Liver (tissue), 9 donors: ENCODE results near the gene ANG. TPM values are rescaled to one million over a fixed set of nuclear protein-coding genes. Genes with fewer than 3 reads are reported as not detected.

Experiments used
- DNase-seq: peaks from one replicate; pipeline ENCODE4 v3.0.0-alpha.2; 2017; ENCODE audit warnings: low spot score
- H3K27ac ChIP-seq, 2 donors: one replicate each; pipeline ENCODE4 v1.7.0; 2013; ENCODE audit warnings: inconsistent platforms in 2 of 2, low read length in 2 of 2, control low read depth in 1 of 2, low read depth in 1 of 2, mild to moderate bottlenecking in 1 of 2
- H3K27me3 ChIP-seq, 4 donors: one replicate each; pipeline versions ENCODE4 v1.6.1 to v1.7.0; 2013; ENCODE audit warnings: low read length in 3 of 4, inconsistent platforms in 1 of 4, mild to moderate bottlenecking in 1 of 4, moderate library complexity in 1 of 4; ENCODE audit not compliant: control insufficient read depth in 4 of 4, insufficient read depth in 4 of 4
- H3K36me3 ChIP-seq, 4 donors: one replicate each; pipeline versions ENCODE4 v1.6.1 to v1.7.0; 2013; ENCODE audit warnings: low read length in 3 of 4, mild to moderate bottlenecking in 3 of 4, low read depth in 1 of 4, moderate library complexity in 1 of 4; ENCODE audit not compliant: control insufficient read depth in 4 of 4, insufficient read depth in 3 of 4
- H3K4me1 ChIP-seq, 4 donors: one replicate each; pipeline versions ENCODE4 v1.6.1 to v1.7.0; 2013; ENCODE audit warnings: low read length in 3 of 4, mild to moderate bottlenecking in 3 of 4, moderate library complexity in 1 of 4; ENCODE audit not compliant: control insufficient read depth in 4 of 4, insufficient read depth in 4 of 4
- H3K4me3 ChIP-seq, 3 donors: one replicate each; pipeline versions ENCODE4 v1.6.1 to v1.7.0; 2013; ENCODE audit warnings: low read length in 3 of 3, control low read depth in 1 of 3, low read depth in 1 of 3, mild to moderate bottlenecking in 1 of 3
- H3K9ac ChIP-seq, 2 donors: one replicate each; pipeline ENCODE4 v1.7.0; 2013; ENCODE audit warnings: low read length in 2 of 2, mild to moderate bottlenecking in 2 of 2, moderate library complexity in 2 of 2, control low read depth in 1 of 2, low read depth in 1 of 2
- H3K9me3 ChIP-seq, 4 donors: one replicate each; pipeline versions ENCODE4 v1.6.1 to v1.7.0; 2013; ENCODE audit warnings: low read length in 3 of 4; ENCODE audit not compliant: control insufficient read depth in 4 of 4
- ATF3 ChIP-seq: IDR thresholded peaks from 2 replicates; pipeline ENCODE4 v1.6.1; 2016; ENCODE audit warnings: antibody characterized with exemption
- CTCF ChIP-seq: fragments of 150-350 bp; IDR thresholded peaks from 2 replicates; pipeline ENCODE4 v1.5.1; 2017; ENCODE audit warnings: improper control_type of control experiment, low read depth, low read length; ENCODE audit not compliant: missing input control
- EGR1 ChIP-seq, 2 donors: IDR thresholded peaks; 2 replicates each; pipeline ENCODE4 v1.6.1; 2016 to 2018; ENCODE audit warnings: antibody characterized with exemption in 2 of 2, low read depth in 2 of 2
- FOXA1 ChIP-seq: IDR thresholded peaks from 2 replicates; pipeline ENCODE4 v1.6.1; 2016; ENCODE audit warnings: antibody characterized with exemption
- FOXA2 ChIP-seq: IDR thresholded peaks from 2 replicates; pipeline ENCODE4 v1.6.1; 2016; ENCODE audit warnings: antibody characterized with exemption
- GABPA ChIP-seq, 2 donors: IDR thresholded peaks in 1 of 2; conservative IDR thresholded peaks in 1 of 2; 2 replicates each; pipeline ENCODE4 v1.6.1; 2016; ENCODE audit warnings: antibody characterized with exemption in 2 of 2, mild to moderate bottlenecking in 1 of 2, moderate library complexity in 1 of 2
- HNF4A ChIP-seq, 2 donors: conservative IDR thresholded peaks; 2 replicates each; pipeline ENCODE4 v1.6.1; 2016; ENCODE audit warnings: antibody characterized with exemption in 2 of 2, mild to moderate bottlenecking in 2 of 2
- HNF4G ChIP-seq: IDR thresholded peaks from 2 replicates; pipeline ENCODE4 v1.6.1; 2016; ENCODE audit warnings: antibody characterized with exemption
- JUND ChIP-seq, 2 donors: IDR thresholded peaks; 2 replicates each; pipeline ENCODE4 v1.6.1; 2016; ENCODE audit warnings: antibody characterized with exemption in 2 of 2
- MAX ChIP-seq: IDR thresholded peaks from 2 replicates; pipeline ENCODE4 v1.6.1; 2016; ENCODE audit warnings: antibody characterized with exemption
- NR2F2 ChIP-seq: IDR thresholded peaks from 2 replicates; pipeline ENCODE4 v1.6.1; 2016; ENCODE audit warnings: antibody characterized with exemption
- RAD21 ChIP-seq, 2 donors: IDR thresholded peaks; 2 replicates each; pipeline ENCODE4 v1.6.1; 2016; ENCODE audit warnings: antibody characterized with exemption in 2 of 2, mild to moderate bottlenecking in 2 of 2
- REST ChIP-seq: IDR thresholded peaks from 2 replicates; pipeline ENCODE4 v1.6.1; 2016; ENCODE audit warnings: antibody characterized with exemption, mild to moderate bottlenecking
- RXRA ChIP-seq, 2 donors: IDR thresholded peaks; 2 replicates each; pipeline ENCODE4 v1.6.1; 2017 to 2018; ENCODE audit warnings: antibody characterized with exemption in 2 of 2, mild to moderate bottlenecking in 1 of 2
- SP1 ChIP-seq: IDR thresholded peaks from 2 replicates; pipeline ENCODE4 v1.6.1; 2018; ENCODE audit warnings: antibody characterized with exemption, mild to moderate bottlenecking
- TAF1 ChIP-seq: conservative IDR thresholded peaks from 2 replicates; pipeline ENCODE4 v1.6.1; 2016; ENCODE audit warnings: antibody characterized with exemption, mild to moderate bottlenecking
- YY1 ChIP-seq: IDR thresholded peaks from 2 replicates; pipeline ENCODE4 v1.6.1; 2016; ENCODE audit warnings: antibody characterized with exemption, mild to moderate bottlenecking
- ZBTB33 ChIP-seq: IDR thresholded peaks from 2 replicates; pipeline ENCODE4 v1.6.1; 2016; ENCODE audit warnings: antibody characterized with exemption
- WGBS: extraction: QIAGEN DNeasy Blood & Tissue Kit; methylation state at CpG from one replicate; pipeline ENCODE4 v1.1.7; 2013; 5-methylcytosine and 5-hydroxymethylcytosine counted together
- polyA plus RNA-seq, 2 donors: library from polyadenylated mRNA; stranded (reverse) in 1 of 2; unstranded in 1 of 2; fragments of 200-250 nt in 1 of 2; fragments of >200 nt in 1 of 2; fragmentation: Nextera tagmentation in 1 of 2; extraction: Ambion mirVana in 1 of 2; gene quantifications; one replicate each; pipeline versions ENCODE4 v1.2.1 to v1.2.3, GENCODE V29; 2013 to 2015
- total RNA-seq, 2 donors: library from RNA; depleted of rRNA; stranded (reverse); fragments of >200 nt; gene quantifications; one replicate each; pipeline ENCODE4 v1.2.3, GENCODE V29; 2014
- donor health status: healthy.
- donor health status: healthy.
- donor health status: healthy.
- donor health status: healthy.
- donor health status: healthy.

ANG gene
- total and polyA plus RNA-seq, 4 donors = 153 to 2,524 (median 1,379) TPM

- TF ChIP-seq MAX (no peak), YY1 (peak; percentile 76), RXRA (IDR thresholded peaks at IDR 0.05) (no peak)
- peak overlapping the region; percentile 71 to 97 (median 74) for H3K4me3 ChIP-seq
- peaks cover 2 to 30% (median 18%) of the 10 kb centered on the region in 4 donors for H3K4me1 ChIP-seq
- no peak for DNase-seq
- 1% methylated on average over 11 of the region's 11 CpGs for WGBS
- no peaks in the 10 kb centered on the region for H3K27me3 ChIP-seq
- no peaks in the 10 kb centered on the region for H3K36me3 ChIP-seq
- peak overlapping the region; percentile 78 to 96 for H3K9ac ChIP-seq
- peak overlapping the region; percentile 95 to 97 for H3K27ac ChIP-seq
- H3K9me3 ChIP-seq = no peaks in the 10 kb centered on the region
Measured at GRCh38 chr14:20682127-20682434, 6.5 kb upstream of the ANG start.

- Histone ChIP-seq H3K36me3 (no peaks in the 10 kb centered on the region), H3K9ac (peak overlapping the region; percentile 78 to 96), H3K27me3 (no peaks in the 10 kb centered on the region), H3K4me1 (peaks cover 2 to 35% (median 22%) of the 10 kb centered on the region in 4 donors), H3K4me3 (peak overlapping the region; percentile 71 to 97 (median 74)), H3K27ac (peak overlapping the region; percentile 95 to 97), H3K9me3 (no peaks in the 10 kb centered on the region)
- peak; percentile 73 for DNase-seq
- WGBS = under 1% methylated on average over 40 of the region's 40 CpGs
- peak; percentile 43 for TF ChIP-seq SP1
- peak; percentile 13 to 40 for TF ChIP-seq JUND (IDR thresholded peaks at IDR 0.05)
- peak; percentile 65 for TF ChIP-seq ZBTB33
- TF ChIP-seq GABPA (IDR thresholded peaks at IDR 0.05 in 1 of 2, conservative IDR thresholded peaks at IDR 0.05 in 1 of 2) = peak; percentile 77 to 89
- TF ChIP-seq HNF4G = no peak
- TF ChIP-seq RAD21 (IDR thresholded peaks at IDR 0.05) = no peak
- TF ChIP-seq EGR1 (IDR thresholded peaks at IDR 0.05; ENCODE audit: low read depth in 2 of 2) = peak in 1 of 2 donors; percentile 51
- no peak for TF ChIP-seq NR2F2
- peak; percentile 47 for TF ChIP-seq REST
- peak; percentile 22 for TF ChIP-seq MAX
- TF ChIP-seq YY1 = peak; percentile 17
- TF ChIP-seq FOXA1 = no peak
- peak; percentile 78 for TF ChIP-seq TAF1
- peak in 1 of 2 donors; percentile 46 for TF ChIP-seq RXRA (IDR thresholded peaks at IDR 0.05)
- TF ChIP-seq ATF3 = no peak
- TF ChIP-seq FOXA2 = no peak
- peak in 1 of 2 donors; percentile 1 for TF ChIP-seq HNF4A (conservative IDR thresholded peaks at IDR 0.05)
- no peak for TF ChIP-seq CTCF
Measured at GRCh38 chr14:20682435-20683124, 6.0 kb upstream of the ANG start.
